Stomach (tissue), 4 donors: ENCODE data around the gene ECE1.

Experiments
- CTCF ChIP-seq, 7 experiments: fragments of 450-650 bp in 4 of 7; fragments of 200-600 bp in 3 of 7; sonication (generic) in 3 of 7; IDR thresholded peaks; one replicate each; pipeline ENCODE4 v1.5.1; 2016 to 2019; ENCODE audit warnings: antibody characterized with exemption in 7 of 7, control low read depth in 2 of 7, mild to moderate bottlenecking in 1 of 7
- POLR2AphosphoS5 ChIP-seq, 3 donors: sonication (generic); formaldehyde crosslinking; IDR thresholded peaks; one replicate each; pipeline ENCODE4 v1.6.1; 2016; ENCODE audit warnings: antibody characterized with exemption in 3 of 3

- TF ChIP-seq CTCF (IDR thresholded peaks at IDR 0.05) (no peak), POLR2AphosphoS5 (IDR thresholded peaks at IDR 0.05) (no peak)
Observed at GRCh38 chr1:21233490-21233889, 56.8 kb downstream of the ECE1 start.
